Hippocampal formation (tissue), 2 donors: Measurements from ENCODE around the gene OR6N1.

Experiments
- DNase-seq, 2 donors: peaks; one replicate each; lab custom pipeline; 2025; lab: John Stamatoyannopoulos, UW

OR6N1 gene, protein sequence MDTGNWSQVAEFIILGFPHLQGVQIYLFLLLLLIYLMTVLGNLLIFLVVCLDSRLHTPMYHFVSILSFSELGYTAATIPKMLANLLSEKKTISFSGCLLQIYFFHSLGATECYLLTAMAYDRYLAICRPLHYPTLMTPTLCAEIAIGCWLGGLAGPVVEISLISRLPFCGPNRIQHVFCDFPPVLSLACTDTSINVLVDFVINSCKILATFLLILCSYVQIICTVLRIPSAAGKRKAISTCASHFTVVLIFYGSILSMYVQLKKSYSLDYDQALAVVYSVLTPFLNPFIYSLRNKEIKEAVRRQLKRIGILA

DNA sequence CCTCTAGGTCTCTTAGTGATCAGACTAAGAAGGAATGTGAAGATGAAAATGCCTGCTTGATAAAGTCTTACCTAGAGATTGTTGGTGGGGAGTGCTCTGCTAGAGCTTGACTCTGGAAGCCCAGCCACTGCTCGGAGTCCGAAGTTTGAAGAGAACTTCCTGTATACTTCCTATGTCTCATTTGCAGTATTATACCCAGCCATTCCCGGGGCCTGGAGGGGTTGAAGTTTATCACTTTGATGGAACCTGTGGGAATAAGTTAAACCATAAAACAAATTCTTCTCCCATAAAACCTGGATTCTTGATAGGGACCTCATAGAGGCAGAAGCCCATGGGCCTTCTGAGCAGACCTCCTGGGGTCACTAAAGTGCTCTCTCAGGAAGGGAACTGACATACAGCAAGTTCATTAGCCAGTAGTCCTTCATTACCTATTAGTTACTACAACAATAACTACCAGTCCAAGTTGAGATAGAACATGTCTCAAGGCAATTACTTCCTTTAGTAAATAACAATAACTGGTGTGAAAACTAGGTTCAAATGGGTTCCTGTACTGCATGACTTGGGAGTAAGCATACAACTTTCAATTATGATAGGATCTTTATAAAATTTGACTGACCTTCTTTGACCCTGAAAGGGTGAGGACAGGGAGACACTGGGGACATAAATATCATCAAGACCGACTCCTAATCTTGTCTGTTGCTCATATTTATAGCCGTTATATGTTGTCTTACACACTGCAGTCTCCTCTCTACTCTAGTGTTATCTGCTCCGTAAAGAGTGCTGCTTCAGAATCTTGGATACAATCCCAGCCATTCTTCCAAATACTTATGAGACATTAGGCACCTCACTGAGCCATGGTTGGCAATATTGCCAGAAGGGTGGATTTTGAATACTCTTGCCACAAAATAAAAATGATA, at the start of gene OR6N1:
Gene OR6N1, minus strand, starts transcription at position 246 of the 917 bp plus-strand sequence. CDS start 5,513 bp downstream, outside the sequence.
- no peak for DNase-seq

DNA sequence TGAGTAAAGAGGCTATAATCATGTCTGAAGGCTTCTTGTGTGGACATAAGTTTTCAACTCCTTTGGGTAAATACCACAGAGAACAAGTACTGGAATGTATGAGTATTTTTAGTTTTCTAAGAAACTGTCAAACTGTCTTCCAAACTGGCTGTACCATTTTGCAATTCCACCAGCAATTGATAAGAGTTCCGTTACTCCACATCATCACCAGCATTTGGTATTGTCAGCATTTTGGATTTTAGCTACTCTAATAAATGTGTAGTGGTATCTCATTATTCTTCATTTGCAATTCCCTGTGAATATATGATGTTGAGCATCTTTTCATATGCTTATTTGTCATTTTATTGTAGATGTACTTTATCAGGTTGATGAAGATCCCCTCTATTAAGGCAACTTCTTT, 49.7 kb upstream of the OR6N1 start:
- DNase-seq, result no peak

DNA sequence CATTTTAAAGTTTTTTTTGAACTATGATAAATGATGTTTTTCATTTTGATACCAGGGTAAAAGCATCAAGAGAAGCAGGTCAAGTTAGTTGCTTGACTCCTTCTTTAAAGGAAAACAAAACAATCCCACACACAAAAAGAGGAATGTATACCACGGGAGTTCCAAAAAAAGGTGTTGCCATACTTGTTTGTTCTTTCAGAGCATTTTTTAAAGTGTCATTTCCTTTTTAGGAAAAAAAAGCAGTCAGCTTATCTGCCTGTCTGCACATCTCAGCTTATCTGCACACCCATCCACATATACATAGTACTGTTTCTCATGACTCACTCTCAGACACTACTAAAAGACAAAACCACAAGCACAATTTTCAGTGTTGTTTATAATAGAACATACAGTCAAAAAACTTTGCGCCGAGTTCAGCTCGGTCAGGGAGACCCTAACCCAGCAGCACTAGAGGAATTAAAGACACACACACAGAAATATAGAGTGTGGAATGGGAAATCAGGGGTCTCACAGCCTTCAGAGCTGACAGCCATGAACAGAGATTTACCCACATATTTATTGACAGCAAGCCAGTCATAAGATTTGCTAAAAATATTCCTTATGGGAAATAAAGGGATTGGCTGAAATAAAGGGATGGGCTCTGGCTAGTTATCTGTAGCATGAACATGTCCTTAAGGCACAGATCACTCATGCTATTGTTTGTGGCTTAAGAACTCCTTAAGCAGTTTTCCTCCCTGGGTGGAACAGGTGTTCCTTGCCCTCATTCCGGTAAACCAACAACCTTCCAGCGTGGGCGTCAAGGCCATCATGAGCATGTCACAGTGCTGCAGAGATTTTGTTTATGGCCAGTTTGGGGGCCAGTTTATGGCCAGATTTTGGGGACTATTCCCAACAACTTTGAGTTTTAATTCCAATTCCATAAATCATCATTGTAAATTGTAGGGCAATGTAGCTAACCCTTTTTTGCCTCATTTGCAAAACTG, 47.8 kb upstream of the OR6N1 start:
- DNase-seq, result no peak

DNA sequence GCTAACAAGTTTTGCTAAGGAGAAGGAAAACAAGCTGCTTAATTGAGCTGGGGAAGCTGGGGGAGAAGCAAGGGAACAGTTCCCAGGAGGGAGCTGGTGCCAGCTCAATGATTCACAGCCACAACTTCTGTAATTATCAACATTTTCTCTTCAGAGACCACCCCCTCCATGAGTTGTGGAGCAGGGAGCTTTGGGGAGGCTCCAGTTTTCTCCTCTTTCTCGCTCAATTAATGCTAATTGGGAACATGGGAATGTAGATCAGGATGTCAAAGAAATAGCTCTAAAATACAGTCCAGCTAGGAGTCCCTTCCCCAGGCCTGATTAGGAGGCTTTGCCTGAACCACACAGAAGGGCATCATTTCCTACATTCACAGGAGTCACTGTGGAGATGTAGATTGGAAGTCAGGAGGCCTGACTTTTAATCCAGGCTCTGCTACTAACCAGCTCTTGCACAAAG, 47.0 kb upstream of the OR6N1 start:
- DNase-seq, result peak in 1 of 2 donors; percentile 49

DNA sequence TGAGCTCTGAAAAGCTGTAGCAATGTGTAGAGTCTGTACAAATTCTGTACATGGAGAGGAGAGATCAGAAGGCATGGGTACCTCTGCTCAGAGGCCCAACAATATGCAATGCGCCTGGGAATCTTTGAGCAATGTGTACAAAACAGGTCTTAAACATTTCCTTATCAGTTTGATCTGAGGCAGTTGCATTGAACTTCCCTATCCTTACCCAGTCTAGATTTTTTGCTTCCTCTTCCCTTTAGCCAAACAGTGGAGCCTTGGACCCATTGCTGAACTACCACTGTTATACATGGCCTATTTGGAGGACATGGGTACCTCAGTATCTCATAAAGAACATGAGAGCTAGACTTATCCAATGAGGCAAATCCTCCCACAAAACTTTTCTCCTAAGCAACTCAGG, 46.6 kb upstream of the OR6N1 start:
- no peak for DNase-seq

DNA sequence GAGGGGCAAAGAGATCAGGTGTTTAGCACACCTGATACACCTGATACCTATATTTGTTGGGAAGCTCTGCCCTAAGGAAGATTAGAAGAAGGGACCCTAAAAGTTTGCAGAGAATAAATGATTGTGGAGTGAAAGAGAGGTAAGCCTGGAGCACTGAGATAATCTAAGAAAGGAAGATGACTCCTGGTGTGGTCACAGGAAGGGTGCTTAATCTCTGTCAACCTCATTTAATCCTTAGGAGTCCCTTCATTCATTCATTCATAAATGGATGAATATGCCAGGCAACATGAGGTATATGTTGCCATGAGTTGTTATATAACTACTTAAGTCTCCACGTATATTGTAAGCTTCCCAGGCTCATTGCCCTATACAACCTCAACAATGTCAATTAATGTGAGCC, 43.0 kb upstream of the OR6N1 start:
- no peak for DNase-seq

DNA sequence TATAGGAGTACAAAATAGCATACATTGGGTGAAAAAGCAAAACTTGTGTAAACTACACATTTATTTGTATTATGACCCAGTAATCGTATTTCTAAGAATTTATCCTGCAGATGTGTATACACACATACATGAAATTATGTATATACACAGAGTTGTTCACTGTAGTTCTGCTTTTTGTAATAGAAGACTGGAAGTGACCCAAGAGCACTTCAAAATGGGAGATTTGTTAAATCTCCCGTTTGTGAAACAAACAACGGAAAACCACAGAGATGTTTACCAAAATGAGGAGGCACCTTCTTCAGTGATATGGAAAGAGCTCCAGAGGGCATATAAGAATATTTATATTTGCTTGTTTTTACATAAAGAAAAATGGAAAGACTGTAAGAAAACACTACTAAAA, 41.2 kb upstream of the OR6N1 start:
- no peak for DNase-seq

DNA sequence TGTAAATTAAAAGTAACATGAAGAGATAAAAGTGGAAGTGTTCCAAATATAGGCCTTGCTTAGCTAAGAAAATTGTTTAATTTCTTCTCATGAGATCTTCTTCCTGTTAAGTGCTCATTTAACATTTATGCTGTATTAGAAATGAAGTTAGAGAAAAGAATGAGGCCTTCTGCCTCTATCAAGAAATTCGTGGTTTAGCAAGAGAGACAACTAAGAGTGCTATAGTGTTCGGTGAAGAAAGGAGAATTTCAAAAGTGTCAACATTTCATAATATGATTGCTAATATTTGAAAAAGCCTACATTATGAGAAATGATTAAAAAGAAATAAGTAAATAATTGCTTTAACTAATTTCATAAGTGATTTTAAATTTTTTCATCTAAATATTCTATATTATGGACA, 40.3 kb upstream of the OR6N1 start:
- DNase-seq, result no peak

DNA sequence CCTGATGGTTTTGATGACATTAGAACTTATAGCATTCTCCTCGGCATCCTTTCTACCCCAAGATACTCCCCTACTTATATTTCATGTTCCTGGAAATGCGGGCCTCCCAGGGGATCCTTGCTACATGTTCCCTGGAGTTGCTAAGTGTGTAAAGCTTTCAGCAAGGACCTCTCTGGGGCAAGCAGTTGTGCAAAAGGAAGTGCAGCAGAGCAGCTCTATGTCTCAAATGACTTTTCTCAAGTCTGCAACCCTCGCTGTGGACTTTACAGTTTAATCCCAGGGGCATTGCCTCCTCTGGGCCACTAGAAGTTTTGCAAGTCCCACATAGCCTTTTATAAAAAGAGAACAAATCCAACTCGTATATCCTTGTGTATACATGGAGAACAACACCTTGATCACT, 38.3 kb upstream of the OR6N1 start:
- DNase-seq, result no peak

DNA sequence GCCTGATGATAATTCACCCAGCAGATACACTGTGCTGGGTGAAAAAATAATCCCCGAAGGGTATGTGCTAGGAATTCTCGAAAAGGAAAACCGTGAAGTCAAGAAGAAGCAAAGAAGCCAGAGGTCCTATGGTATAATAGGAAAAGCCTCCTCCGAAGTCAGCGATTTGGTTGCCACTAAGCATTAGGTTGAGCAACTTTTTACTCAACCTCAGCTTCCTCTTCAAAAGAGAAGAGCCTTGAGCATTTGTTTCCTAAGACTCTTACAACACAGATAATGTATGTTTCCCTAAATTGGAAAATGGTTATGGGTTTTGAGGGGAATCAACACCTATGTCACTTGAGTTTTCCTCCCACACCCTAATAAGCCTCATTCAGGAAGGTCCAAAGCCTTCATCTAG, 37.9 kb upstream of the OR6N1 start:
- peak in 1 of 2 donors; percentile 34 for DNase-seq

DNA sequence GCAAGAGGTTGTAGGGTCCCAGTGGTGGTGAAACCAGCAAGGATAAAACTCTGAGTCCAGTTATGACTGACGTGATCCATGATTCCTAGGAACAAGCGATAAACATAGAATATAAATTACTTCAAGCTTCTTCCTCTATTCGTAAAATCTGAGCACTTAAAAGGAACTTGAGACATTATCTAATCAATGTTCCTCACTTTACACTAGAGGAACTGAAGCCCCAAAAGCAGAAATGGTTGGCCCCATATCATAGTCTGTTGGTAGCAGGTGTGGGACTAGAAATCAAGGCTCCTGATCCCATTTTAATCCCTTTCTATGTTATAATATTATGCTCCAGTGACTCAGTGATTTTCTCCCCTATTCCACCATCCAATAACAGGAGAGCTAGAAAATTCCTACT, 37.3 kb upstream of the OR6N1 start:
- no peak for DNase-seq

DNA sequence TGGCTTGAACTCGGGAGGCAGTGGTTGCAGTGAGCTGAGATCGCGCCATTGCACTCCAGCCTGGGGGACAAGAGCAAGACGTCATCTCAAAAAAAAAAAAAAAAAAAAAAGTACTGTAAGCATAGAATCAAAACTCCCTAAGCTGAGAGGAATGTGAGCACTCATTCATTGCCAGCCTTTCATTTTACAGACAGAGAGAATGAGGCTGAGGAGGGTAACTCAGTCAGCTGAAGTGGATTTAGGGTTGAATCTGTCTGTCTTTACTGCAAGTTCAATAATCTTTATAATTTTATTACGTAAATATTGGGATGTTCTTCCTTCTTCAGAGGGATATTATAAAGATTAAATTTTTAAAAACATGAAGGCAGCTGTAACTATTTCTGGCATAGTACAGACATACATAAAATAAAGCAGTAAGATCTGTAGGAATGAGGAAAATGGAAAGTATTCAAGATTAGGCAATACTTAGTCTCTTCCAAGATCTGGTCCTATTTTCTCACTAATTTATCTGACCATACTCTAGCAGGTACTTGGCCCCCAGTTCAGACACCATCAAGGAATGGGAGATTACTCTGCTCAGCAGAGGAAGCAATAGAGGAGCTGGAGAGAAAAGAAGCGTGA, 35.0 kb upstream of the OR6N1 start:
- DNase-seq, result no peak

DNA sequence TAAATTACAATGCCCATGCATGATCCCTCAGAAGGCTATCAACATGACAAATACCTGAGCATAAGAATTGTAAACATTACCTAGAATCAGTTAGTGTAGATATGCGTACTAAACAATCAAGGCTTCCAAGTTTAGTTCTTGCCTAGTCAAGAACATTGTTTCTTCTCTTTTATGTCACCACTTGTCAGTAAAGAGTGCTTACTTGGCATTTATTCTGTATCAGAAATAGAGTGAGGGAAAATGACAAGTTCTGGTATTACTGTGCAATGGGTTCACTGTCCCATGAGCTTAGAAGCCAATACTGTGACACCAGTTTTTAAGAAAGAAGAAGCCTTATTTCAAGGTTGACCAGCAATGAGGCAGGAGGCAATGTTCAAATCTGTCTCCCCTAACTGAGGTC, 31.7 kb upstream of the OR6N1 start:
- DNase-seq, result no peak

DNA sequence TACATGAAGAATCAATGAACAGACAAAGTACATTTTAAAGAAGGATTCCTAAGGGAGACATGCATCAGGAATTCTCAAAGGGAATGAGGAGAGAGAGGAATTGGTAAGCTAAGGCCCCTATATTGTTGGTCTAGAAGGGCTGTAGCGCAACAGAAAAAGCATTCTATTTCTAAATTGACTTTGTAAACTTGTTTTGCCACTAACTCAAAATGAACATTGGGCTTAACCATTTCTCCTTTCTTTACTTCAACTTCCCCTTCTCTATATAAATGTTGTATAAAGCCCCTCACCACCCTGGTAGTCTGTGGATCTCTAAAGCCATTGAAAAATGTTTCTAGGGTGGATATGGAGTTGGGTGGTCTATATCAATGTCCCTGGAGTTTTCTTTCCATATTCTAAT, 29.4 kb upstream of the OR6N1 start:
- no peak for DNase-seq

DNA sequence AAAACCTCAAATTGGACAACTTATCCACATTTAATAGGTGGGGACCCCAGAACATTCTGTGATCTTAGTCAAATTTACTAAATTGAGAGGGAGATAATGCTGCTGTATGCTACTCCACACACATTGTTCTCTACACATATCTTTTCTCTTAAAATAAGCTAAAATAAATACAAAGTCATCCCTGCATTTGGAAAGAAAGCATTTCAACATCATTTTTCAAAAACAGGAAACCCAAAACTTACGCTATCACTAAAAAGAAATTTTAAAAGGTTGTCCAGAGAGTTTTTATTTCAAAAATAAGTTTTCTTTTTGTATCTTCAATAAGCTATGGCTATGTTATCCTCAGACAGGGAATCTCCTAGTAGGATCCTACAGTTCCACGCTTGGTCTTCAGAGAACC, 28.5 kb upstream of the OR6N1 start:
- DNase-seq, result no peak

DNA sequence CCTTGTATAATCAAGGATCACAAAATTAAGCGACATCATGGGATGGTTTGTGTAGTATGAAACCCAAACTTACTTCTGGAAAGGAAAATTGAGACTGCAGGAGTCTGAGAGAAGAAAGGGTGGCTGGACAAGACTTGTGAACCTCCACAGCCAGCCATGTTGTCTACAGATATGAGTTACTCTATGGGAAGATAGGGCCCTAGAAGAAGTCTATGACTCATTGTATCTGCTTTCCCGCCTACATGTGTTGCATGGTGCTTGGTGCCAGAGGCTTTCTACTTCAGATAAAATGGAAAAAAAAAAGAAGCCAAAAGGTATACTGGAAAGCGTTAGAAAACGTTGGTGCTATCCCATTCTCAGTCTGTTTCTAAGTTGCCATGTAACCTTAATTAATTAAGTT, 27.7 kb upstream of the OR6N1 start:
- no peak for DNase-seq

DNA sequence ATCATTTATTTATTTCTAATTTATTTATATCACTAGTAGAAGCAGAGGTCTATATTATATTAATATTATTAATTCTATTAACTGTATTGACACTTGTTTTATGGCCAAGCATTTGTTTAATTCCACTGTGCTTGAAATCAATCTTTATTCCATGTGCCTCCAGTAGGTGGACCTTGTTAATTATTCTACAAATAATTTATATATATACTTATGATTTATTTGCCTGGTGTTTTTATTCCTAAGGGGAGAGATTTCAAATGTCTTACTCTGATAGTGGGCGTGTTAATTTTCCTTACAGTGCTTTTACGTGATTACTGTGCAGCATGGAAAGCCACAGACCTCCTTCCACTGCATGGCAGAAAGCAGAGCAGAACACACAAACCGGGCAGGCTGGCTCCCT, 26.5 kb upstream of the OR6N1 start:
- no peak for DNase-seq

DNA sequence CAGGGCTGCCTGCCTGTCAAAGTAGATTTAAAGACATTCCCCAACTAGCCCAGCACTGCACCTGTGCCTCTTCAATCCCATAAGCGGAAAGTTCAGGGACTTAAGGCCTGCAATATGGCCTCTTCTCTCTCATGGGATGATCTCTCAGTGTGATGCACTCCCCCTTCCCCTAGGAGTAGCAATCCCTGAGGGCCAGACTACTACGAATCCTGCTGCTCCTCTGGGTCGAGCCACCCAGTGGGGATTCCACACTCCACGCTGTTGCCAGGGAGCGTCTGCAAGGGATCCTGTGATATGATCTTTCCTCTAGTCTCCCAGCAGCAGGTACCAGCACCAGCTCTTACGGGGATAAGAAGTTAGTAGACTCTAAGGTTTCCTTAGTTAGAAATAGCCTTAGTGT, 22.3 kb upstream of the OR6N1 start:
- DNase-seq, result no peak

DNA sequence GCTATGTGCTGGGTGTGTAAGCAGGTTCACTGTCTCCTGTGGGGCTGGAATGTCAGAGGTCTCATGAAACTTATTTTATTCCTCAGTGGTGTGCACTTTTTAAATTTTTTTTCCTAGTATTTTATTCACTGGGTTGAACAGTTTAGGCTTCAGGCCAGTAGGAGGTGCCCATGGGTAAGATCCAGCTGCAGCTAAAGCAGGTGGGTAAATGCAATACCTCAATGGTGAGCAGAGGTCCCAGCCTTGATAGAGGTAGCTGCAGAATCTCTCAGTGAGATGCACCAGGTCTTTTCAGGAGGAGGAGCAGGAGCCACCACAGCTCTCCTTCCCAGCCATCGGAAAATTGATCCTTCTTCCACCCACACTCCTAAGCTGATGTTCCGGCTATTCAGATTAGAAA, 21.6 kb upstream of the OR6N1 start:
- DNase-seq, result no peak

DNA sequence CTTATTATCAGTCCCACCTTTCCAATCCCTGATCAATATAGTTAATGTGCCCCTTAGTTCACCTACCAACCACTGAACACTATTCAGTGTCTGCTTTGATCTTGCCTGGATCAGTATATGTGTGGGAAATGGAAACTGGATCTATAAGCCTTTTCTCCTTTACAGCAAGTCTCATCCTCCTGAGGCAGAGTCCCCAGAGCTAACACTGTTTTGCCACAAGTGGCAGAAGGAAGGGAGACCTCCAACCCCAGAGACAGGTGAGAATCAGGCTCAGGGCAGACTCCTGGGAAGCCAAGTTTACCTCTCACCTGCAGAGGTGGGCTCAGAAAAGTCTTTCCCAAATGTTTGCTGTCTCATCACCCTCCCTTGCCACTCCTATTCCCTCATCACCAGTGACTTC, 9.1 kb upstream of the OR6N1 start, which contains the start of gene OR6N2:
Gene OR6N2, minus strand, starts transcription at position 101 of the 400 bp plus-strand sequence. CDS start 3,569 bp downstream, outside the sequence.
- no peak for DNase-seq

DNA sequence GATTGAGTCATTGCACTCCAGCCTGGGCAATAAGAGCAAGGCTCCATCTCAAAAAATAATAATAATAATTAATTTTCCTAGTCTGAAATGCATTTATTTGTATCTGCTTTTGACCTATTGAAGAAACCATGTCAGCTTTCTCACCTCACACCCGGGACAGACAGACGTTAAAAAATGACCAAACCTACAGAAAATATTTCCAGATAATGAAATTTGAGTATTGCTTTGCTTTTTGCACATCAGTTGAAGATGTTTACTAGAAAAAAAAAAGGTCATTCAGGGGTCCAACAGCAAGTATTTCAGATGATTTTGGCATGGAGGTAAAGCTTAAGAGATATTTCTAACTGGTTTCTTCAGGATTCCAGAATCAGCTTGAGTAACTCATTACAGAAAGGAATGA, 17.6 kb downstream of the OR6N1 start, which contains the start of gene OR6K6:
Gene OR6K6, plus strand, starts transcription at position 301 of the 400 bp plus-strand sequence. CDS start 168 bp downstream, outside the sequence.
- DNase-seq, result no peak
